SK-N-SH treated with all-trans-retinoic acid at 6 μM for 48 hours (cell line): Measurements from ENCODE around the gene UBE2L6.

Experiments used
- ATAC-seq: fragments of 200-7000 bp; cut with Tn5 transposase; 3 replicates; pipeline ENCODE4 v1.9.1; 2020; ENCODE audit warnings: mild to moderate bottlenecking, moderate library complexity
- BACH2 ChIP-seq: fragments of 250-450 bp; sonication (Bioruptor Pico); IDR thresholded peaks from 2 replicates; pipeline ENCODE4 v1.9.0; 2021; ENCODE audit warnings: mild to moderate bottlenecking, borderline replicate concordance
- ESRRG ChIP-seq: fragments of 250-450 bp; sonication (Bioruptor Pico); IDR thresholded peaks from 2 replicates; pipeline ENCODE4 v1.6.1; 2021; ENCODE audit warnings: mild to moderate bottlenecking
- GLIS3 ChIP-seq: fragments of 250-450 bp; sonication (Bioruptor Pico); IDR thresholded peaks from 2 replicates; pipeline ENCODE4 v1.5.0; 2020; ENCODE audit warnings: mild to moderate bottlenecking, moderate library complexity
- ISL1 ChIP-seq: fragments of 250-450 bp; sonication (Bioruptor Pico); IDR thresholded peaks from 2 replicates; pipeline ENCODE4 v2.1.2; 2022; ENCODE audit warnings: mild to moderate bottlenecking, moderate library complexity
- OSR1 ChIP-seq: fragments of 250-450 bp; sonication (Bioruptor Pico); IDR thresholded peaks from 2 replicates; pipeline ENCODE4 v1.8.0; 2022; ENCODE audit warnings: moderate library complexity, mild to moderate bottlenecking, inconsistent platforms
- PPARA ChIP-seq: fragments of 250-450 bp; sonication (Bioruptor Pico); IDR thresholded peaks from 2 replicates; pipeline ENCODE4 v1.5.0; 2020; ENCODE audit warnings: mild to moderate bottlenecking, borderline replicate concordance
- RARB ChIP-seq: fragments of 250-450 bp; sonication (Bioruptor Pico); IDR thresholded peaks from 2 replicates; pipeline ENCODE4 v1.8.0; 2021; ENCODE audit warnings: mild to moderate bottlenecking, moderate library complexity
- SNAI2 ChIP-seq: fragments of 250-450 bp; sonication (Bioruptor Pico); IDR thresholded peaks from 2 replicates; pipeline ENCODE4 v1.5.0; 2020; ENCODE audit warnings: mild to moderate bottlenecking, moderate library complexity
- TCF4 ChIP-seq: fragments of 250-450 bp; sonication (Bioruptor Pico); IDR thresholded peaks from 2 replicates; pipeline ENCODE4 v1.8.0; 2021; ENCODE audit warnings: mild to moderate bottlenecking, moderate library complexity, borderline replicate concordance
- TOX ChIP-seq: fragments of 250-450 bp; sonication (Bioruptor Pico); IDR thresholded peaks from 2 replicates; pipeline ENCODE4 v1.8.0; 2021; ENCODE audit warnings: mild to moderate bottlenecking, moderate library complexity, borderline replicate concordance
- ZC3H10 ChIP-seq: fragments of 250-450 bp; sonication (Bioruptor Pico); IDR thresholded peaks from 2 replicates; pipeline ENCODE4 v1.5.1; 2021; ENCODE audit warnings: mild to moderate bottlenecking, moderate library complexity
- ZFP3 ChIP-seq: fragments of 250-450 bp; sonication (Bioruptor Pico); IDR thresholded peaks from 2 replicates; pipeline ENCODE4 v1.5.0; 2020; ENCODE audit warnings: mild to moderate bottlenecking, moderate library complexity
- ZFP30 ChIP-seq: fragments of 450-650 bp; formaldehyde crosslinking; IDR thresholded peaks from 2 replicates; pipeline ENCODE4 v1.5.0; 2022; ENCODE audit warnings: mild to moderate bottlenecking, moderate library complexity
- ZNF565 ChIP-seq: fragments of 450-650 bp; formaldehyde crosslinking; conservative IDR thresholded peaks from 2 replicates; pipeline ENCODE4 v1.5.0; 2020; ENCODE audit warnings: low read depth, mild to moderate bottlenecking, moderate library complexity
- ZNF70 ChIP-seq: fragments of 450-650 bp; formaldehyde crosslinking; IDR thresholded peaks from 2 replicates; pipeline ENCODE4 v1.5.0; 2020; ENCODE audit warnings: mild to moderate bottlenecking, moderate library complexity
- ZNF8 ChIP-seq: fragments of 450-650 bp; formaldehyde crosslinking; IDR thresholded peaks from 2 replicates; pipeline ENCODE4 v1.5.0; 2020; ENCODE audit warnings: mild to moderate bottlenecking, moderate library complexity
- TF ChIP-seq, protein P1 (sequence below): fragments of 250-450 bp; sonication (Bioruptor Pico); IDR thresholded peaks from 2 replicates; pipeline ENCODE4 v1.5.1; 2021; ENCODE audit warnings: mild to moderate bottlenecking, moderate library complexity
- TF ChIP-seq, protein P2 (sequence below): fragments of 250-450 bp; sonication (Bioruptor Pico); IDR thresholded peaks from 2 replicates; pipeline ENCODE4 v1.8.0; 2021; ENCODE audit warnings: low read depth, mild to moderate bottlenecking, moderate library complexity, borderline replicate concordance
- TF ChIP-seq, protein P3 (sequence below): fragments of 250-450 bp; sonication (Bioruptor Pico); IDR thresholded peaks from 2 replicates; pipeline ENCODE4 v1.5.0; 2020; ENCODE audit warnings: mild to moderate bottlenecking, moderate library complexity
- TF ChIP-seq, protein P4 (sequence below): fragments of 250-450 bp; sonication (Bioruptor Pico); IDR thresholded peaks from 2 replicates; pipeline ENCODE4 v1.5.1; 2020; ENCODE audit warnings: low read depth, mild to moderate bottlenecking, moderate library complexity

The UBE2L6 gene

DNA sequence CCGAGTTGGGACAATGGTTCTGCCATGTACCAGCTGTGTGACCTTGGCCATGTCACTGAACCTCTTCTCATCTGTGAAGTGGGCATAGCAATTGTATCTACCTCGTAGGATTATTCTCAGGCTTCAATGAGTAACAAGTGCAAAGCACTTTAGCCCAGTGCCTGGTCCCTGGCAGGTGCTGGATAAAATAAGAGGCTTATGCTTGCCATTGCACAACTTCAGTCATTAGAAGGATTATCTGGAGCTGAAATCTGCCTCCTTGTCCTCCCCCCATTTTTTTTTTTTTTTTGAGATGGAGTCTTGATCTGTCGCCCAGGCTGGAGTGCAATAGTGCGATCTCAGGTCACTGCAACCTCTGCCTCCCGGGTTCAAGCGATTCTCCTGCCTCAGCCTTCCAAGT, 22.9 kb downstream of the UBE2L6 start:
- TF ChIP-seq, protein P1, sequence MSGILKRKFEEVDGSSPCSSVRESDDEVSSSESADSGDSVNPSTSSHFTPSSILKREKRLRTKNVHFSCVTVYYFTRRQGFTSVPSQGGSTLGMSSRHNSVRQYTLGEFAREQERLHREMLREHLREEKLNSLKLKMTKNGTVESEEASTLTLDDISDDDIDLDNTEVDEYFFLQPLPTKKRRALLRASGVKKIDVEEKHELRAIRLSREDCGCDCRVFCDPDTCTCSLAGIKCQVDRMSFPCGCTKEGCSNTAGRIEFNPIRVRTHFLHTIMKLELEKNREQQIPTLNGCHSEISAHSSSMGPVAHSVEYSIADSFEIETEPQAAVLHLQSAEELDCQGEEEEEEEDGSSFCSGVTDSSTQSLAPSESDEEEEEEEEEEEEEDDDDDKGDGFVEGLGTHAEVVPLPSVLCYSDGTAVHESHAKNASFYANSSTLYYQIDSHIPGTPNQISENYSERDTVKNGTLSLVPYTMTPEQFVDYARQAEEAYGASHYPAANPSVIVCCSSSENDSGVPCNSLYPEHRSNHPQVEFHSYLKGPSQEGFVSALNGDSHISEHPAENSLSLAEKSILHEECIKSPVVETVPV (CRISPR knock-in tag), result no peak
- TF ChIP-seq, protein P2, sequence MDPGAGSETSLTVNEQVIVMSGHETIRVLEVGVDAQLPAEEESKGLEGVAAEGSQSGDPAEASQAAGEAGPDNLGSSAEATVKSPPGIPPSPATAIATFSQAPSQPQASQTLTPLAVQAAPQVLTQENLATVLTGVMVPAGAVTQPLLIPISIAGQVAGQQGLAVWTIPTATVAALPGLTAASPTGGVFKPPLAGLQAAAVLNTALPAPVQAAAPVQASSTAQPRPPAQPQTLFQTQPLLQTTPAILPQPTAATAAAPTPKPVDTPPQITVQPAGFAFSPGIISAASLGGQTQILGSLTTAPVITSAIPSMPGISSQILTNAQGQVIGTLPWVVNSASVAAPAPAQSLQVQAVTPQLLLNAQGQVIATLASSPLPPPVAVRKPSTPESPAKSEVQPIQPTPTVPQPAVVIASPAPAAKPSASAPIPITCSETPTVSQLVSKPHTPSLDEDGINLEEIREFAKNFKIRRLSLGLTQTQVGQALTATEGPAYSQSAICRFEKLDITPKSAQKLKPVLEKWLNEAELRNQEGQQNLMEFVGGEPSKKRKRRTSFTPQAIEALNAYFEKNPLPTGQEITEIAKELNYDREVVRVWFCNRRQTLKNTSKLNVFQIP (CRISPR knock-in tag), result no peak
- TF ChIP-seq ZFP30 (CRISPR knock-in tag) (no peak), ZNF565 (no peak), ZFP3 (CRISPR knock-in tag) (no peak), ZC3H10 (CRISPR knock-in tag) (no peak)
- no peak for ATAC-seq

DNA sequence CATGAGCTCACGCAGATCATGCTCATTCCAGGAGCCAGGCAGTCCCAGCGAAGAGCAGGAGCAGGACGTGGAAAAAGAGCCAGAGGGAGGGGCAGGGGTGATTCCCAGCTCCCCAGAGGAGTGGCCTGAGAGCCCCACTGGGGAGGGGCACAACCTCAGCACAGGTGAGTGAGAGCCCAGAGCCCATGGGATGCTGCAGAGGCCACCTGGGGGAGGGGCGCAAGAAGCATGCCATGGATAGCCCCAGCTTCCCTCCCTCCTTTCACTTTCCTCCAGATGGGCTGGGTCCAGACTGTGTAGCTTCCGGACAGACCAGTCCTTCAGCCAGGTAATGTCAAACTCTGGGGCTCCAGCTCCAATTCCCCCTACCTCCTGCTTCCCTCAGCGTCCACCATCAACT, 23.9 kb downstream of the UBE2L6 start:
- no peak; the same call in 2 of the 3 replicates for ATAC-seq
- no peak for TF ChIP-seq ESRRG
- TF ChIP-seq, protein P3, sequence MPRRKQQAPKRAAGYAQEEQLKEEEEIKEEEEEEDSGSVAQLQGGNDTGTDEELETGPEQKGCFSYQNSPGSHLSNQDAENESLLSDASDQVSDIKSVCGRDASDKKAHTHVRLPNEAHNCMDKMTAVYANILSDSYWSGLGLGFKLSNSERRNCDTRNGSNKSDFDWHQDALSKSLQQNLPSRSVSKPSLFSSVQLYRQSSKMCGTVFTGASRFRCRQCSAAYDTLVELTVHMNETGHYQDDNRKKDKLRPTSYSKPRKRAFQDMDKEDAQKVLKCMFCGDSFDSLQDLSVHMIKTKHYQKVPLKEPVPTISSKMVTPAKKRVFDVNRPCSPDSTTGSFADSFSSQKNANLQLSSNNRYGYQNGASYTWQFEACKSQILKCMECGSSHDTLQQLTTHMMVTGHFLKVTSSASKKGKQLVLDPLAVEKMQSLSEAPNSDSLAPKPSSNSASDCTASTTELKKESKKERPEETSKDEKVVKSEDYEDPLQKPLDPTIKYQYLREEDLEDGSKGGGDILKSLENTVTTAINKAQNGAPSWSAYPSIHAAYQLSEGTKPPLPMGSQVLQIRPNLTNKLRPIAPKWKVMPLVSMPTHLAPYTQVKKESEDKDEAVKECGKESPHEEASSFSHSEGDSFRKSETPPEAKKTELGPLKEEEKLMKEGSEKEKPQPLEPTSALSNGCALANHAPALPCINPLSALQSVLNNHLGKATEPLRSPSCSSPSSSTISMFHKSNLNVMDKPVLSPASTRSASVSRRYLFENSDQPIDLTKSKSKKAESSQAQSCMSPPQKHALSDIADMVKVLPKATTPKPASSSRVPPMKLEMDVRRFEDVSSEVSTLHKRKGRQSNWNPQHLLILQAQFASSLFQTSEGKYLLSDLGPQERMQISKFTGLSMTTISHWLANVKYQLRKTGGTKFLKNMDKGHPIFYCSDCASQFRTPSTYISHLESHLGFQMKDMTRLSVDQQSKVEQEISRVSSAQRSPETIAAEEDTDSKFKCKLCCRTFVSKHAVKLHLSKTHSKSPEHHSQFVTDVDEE (CRISPR knock-in tag), result no peak
- no peak for TF ChIP-seq ZNF565
- TF ChIP-seq ZFP30 (CRISPR knock-in tag), result no peak
- TF ChIP-seq, protein P4, sequence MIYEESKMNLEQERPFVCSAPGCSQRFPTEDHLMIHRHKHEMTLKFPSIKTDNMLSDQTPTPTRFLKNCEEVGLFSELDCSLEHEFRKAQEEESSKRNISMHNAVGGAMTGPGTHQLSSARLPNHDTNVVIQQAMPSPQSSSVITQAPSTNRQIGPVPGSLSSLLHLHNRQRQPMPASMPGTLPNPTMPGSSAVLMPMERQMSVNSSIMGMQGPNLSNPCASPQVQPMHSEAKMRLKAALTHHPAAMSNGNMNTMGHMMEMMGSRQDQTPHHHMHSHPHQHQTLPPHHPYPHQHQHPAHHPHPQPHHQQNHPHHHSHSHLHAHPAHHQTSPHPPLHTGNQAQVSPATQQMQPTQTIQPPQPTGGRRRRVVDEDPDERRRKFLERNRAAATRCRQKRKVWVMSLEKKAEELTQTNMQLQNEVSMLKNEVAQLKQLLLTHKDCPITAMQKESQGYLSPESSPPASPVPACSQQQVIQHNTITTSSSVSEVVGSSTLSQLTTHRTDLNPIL, result no peak
- TF ChIP-seq, protein P2 (CRISPR knock-in tag), result no peak
- TF ChIP-seq SNAI2 (CRISPR knock-in tag), result no peak
- TF ChIP-seq GLIS3, result no peak
- TF ChIP-seq ZC3H10 (CRISPR knock-in tag), result no peak
- TF ChIP-seq TOX (CRISPR knock-in tag), result no peak
- no peak for TF ChIP-seq ZNF8 (CRISPR knock-in tag)
- TF ChIP-seq OSR1 (CRISPR knock-in tag), result no peak

DNA sequence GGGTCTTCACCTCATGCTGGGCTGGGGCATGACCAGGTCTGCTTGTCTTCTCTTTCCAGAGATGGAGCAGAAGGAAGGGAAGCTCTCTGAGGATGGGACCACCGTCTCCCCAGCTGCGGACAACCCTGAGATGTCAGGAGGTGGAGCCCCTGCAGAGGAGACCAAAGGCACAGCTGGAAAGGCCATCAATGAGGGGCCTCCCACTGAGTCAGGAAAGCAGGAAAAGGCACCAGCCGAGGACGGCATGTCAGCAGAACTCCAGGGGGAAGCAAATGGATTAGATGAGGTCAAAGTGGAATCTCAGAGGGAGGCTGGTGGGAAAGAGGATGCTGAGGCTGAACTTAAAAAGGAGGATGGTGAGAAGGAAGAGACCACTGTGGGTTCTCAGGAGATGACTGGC, 24.9 kb downstream of the UBE2L6 start:
- TF ChIP-seq BACH2 (CRISPR knock-in tag), result no peak
- no peak for TF ChIP-seq ESRRG
- no peak for TF ChIP-seq ZFP3 (CRISPR knock-in tag)
- no peak for TF ChIP-seq TCF4 (CRISPR knock-in tag)
- no peak for TF ChIP-seq ISL1 (CRISPR knock-in tag)
- TF ChIP-seq, protein P2 (CRISPR knock-in tag), result no peak
- TF ChIP-seq RARB (CRISPR knock-in tag), result no peak
- TF ChIP-seq, protein P4, result no peak
- TF ChIP-seq PPARA, result no peak
- no peak for TF ChIP-seq ZNF70 (CRISPR knock-in tag)
- no peak for TF ChIP-seq SNAI2 (CRISPR knock-in tag)
- TF ChIP-seq ZNF8 (CRISPR knock-in tag), result no peak
- no peak for ATAC-seq
